Measurements from ENCODE around the gene NRAP. TPM values are rescaled to one million over a fixed set of nuclear protein-coding genes. Genes with fewer than 3 reads are reported as not detected.

Gene NRAP
- polyA plus RNA-seq, 1 of the 3 experiments (the other 2 are of a cell fraction): not detected

- TF ChIP-seq FOXJ3 (CRISPR knock-in tag; IDR thresholded peaks at IDR 0.05) (no peak), CTCF (IDR thresholded peaks at IDR 0.05) (no peak), MAX (IDR thresholded peaks at IDR 0.05; ENCODE audit: low read depth) (no peak), EZH2phosphoT487 (IDR thresholded peaks at IDR 0.05; ENCODE audit: borderline replicate concordance, low read depth) (no peak)
Measured at GRCh38 chr10:113573368-113573767, 90.5 kb downstream of the NRAP start (continued).

- Histone ChIP-seq H3K9ac (no peak overlapping the region), H3F3A (replicated peaks; ENCODE audit: insufficient read depth) (no peaks in the 10 kb centered on the region), H3K9me3 (no peaks in the 10 kb centered on the region), H3K27ac (ENCODE audit: low read depth in 2 of 2, low read length in 1 of 2) (no peak overlapping the region), H2AFZ (ENCODE audit: low read depth) (no peak overlapping the region), H3K4me1 (ENCODE audit: control insufficient read depth in 1 of 2, insufficient read depth in 2 of 2, low read depth in 1 of 2, low read length in 1 of 2) (no peaks in the 10 kb centered on the region), H3K79me2 (ENCODE audit: insufficient read depth) (no peaks in the 10 kb centered on the region), H3K4me3 (ENCODE audit: low read depth in 2 of 2, low read length in 1 of 2) (no peak overlapping the region), H4K20me1 (ENCODE audit: insufficient read depth) (no peaks in the 10 kb centered on the region), H3K9me2 (no peaks in the 10 kb centered on the region), H3K4me2 (no peak overlapping the region), H3K27me3 (ENCODE audit: insufficient read depth) (no peaks in the 10 kb centered on the region; the same call in 1 of the 2 replicates), H3K36me3 (replicated peaks in 1 of 2; ENCODE audit: control insufficient read depth in 1 of 2, insufficient read depth in 2 of 2, low read length in 1 of 2) (no peaks in the 10 kb centered on the region)
- ChIA-PET CTCF (interaction anchor here (0.6 to 4.7 kb wide), 4 partner anchors 10 to 52 kb away, joined by 3 to 33 read pairs (median 3); no protein-coding TSS in a partner anchor), POLR2A (no interaction called here)
- DNase-seq: no peak
- WGBS (ENCODE audit: low lambda C conversion rate): 30% methylated on average over 11 of the region's 11 CpGs
- TF ChIP-seq USF2 (IDR thresholded peaks at IDR 0.05; ENCODE audit: borderline replicate concordance, low read depth, low read length) (no peak), JUND (IDR thresholded peaks at IDR 0.05) (no peak), GATA2 (CRISPR knock-in tag; IDR thresholded peaks at IDR 0.05) (no peak), ZBTB33 (IDR thresholded peaks at IDR 0.05; ENCODE audit: borderline replicate concordance, low read depth) (no peak), PBX3 (IDR thresholded peaks at IDR 0.05) (no peak), GABPA (IDR thresholded peaks at IDR 0.05; ENCODE audit: low read depth) (no peak), POLR2AphosphoS5 (IDR thresholded peaks at IDR 0.05; ENCODE audit: low read depth, low read length) (no peak), FOXM1 (IDR thresholded peaks at IDR 0.05; ENCODE audit: low read depth) (no peak), RCOR1 (IDR thresholded peaks at IDR 0.05; ENCODE audit: low read length) (no peak), NFIC (IDR thresholded peaks at IDR 0.05; ENCODE audit: borderline replicate concordance) (no peak), RAD21 (IDR thresholded peaks at IDR 0.05; ENCODE audit: low read length) (no peak), EZH2phosphoT487 (IDR thresholded peaks at IDR 0.05; ENCODE audit: borderline replicate concordance, low read depth) (no peak), USF1 (IDR thresholded peaks at IDR 0.05; ENCODE audit: borderline replicate concordance, low read depth) (no peak), TAF1 (IDR thresholded peaks at IDR 0.05; ENCODE audit: borderline replicate concordance, low read depth, low read length) (no peak)
Measured at GRCh38 chr10:113572520-113573290, 91.1 kb downstream of the NRAP start.
